GM21526 (cell line): ENCODE data around the gene ESRP2.

Experiments used
- ATAC-seq: cut with Tn5 transposase; IDR thresholded peaks from one replicate; pipeline ENCODE4 v1.9.1; 2021; ENCODE audit warnings: moderate library complexity; ENCODE audit not compliant: unreplicated experiment, low FRiP score

ESRP2 gene

DNA sequence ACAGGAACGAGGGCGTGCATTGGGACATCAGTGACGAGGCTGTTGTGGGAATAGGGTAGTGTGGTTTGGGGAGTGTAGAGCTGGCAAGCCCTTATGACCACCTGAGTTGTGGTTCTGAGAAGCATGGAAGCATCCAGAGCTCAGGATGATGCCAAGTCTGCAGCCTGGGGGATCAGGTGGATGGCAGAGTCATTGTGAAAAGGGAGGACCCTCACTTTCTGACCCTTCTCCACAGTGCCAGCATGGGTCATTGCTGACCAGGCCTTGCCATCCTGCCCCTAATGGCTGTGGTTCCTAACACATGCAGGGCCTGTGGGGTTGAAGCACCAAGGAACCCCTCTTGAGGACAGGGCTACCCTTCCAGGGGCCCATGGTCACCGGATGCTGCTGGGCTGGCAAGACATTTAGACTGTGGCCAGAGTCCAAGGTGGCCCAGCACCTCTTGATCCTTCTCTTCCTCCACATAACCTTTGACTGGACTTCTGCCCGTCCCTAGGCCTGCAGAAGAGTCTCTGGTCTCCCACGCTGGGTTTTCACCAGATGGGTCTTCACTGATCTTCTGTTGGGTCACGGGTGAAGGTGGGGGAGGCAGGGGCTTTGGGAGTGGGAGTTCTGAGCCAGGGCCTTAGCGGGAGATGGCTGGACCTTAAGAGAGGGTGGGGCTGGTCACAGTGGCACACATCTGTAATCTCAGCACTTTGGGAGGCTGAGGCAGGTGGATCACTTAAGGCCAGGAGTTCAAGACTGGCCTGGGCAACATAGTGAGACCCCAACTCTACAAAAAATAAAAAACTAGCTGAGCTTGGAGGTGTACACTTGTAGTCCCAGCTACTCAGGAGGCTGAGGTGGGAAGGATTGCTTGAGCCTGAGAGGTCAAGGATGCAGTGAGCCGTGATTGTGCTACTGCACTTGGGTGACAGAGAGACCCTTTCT lies 7.3 kb upstream of the ESRP2 start:
- no peak for ATAC-seq

DNA sequence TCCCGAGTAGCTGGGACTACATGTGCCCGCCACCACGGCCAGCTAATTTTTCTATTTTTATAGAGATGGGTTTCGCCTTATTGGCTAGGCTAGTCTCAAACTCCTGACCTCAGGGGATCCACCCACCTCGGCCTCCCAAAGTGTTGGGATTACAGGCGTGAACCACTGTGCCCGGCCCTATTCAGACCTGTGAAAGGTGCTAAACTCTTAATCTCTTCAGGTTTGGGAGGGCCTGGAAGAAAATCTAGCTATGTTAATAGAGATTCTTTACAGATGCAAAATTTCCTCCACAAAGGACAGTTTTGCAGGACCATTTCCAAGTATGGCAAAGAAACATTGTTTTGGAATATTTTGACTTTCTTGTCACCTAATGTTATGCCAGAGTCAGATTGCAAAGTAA lies 6.2 kb upstream of the ESRP2 start:
- ATAC-seq, result no peak

DNA sequence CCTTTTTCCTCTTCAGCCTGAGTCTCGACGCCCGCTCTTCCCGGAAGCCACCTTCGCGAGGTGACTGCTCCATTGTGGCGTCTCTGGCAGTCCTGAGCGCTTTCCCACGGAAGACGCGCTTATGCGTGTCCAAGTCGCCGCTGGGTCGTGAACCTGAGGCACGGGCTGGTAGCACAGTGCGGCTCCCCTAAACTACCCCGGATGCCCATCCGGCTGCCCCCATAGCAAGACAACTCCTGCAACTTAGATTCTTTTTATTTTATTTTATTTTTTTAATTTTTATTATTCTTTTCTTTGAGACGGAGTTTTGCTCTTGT lies 2.1 kb upstream of the ESRP2 start:
- no peak for ATAC-seq

DNA sequence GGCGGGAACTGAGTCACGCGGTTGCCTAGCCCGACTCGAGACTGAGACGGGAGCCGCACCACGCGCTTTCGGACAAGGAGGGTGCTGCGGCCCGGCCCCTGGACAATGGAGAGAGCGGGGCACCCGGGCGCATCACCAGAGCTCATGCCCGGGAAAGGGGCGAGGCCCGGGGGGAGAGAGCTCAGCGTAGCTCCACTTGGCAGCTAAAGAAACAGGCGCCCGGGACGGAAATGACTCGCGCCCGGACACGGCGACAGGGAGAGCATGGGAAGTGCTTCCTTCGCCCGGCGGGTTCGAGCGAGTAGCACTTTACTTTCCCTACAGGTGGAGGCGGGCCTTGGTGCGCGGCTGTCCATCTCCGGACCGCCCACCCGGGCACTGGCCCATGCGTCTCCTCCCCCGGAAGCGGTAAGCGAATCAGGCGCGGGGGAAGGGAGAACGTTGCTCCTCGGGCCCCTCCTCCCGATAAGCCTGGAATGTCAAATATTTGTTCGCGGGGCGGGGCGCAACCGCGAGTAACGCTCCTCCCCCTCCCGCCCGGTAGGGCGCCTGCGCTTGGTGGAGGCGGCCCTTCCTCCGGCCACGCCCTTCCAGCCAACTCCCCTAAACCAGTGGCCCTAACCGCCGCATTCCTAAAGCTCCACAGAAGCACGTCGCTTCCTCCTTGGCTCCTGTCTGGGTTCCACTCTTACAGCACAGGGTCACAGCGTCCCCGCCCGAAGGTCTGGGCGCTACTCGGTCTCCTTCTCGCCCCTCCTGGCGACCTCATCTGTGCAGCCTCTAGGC lies 1.5 kb upstream of the ESRP2 start:
- ATAC-seq, result peak; percentile 71

DNA sequence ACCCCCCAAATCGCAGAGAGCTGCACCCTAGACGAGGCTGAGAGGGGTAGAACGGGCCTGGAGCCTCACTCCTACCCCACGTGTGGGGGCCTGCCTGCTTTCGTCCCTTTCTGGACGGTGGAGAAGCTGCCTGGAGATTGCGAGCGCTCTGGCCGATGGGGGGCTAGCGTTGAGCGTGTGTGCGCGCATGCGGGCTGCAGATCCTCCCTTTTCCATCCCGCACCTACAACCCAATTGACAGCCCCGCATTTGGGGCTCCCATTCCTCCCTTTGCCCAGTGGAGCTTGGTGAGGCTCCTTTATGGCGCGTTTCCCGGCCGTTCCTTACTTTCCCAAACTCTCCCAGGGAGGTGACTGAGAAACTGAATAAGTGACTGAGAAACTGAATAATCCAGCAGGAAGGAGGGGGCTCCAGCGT lies 907 bp upstream of the ESRP2 start:
- ATAC-seq, result no peak

DNA sequence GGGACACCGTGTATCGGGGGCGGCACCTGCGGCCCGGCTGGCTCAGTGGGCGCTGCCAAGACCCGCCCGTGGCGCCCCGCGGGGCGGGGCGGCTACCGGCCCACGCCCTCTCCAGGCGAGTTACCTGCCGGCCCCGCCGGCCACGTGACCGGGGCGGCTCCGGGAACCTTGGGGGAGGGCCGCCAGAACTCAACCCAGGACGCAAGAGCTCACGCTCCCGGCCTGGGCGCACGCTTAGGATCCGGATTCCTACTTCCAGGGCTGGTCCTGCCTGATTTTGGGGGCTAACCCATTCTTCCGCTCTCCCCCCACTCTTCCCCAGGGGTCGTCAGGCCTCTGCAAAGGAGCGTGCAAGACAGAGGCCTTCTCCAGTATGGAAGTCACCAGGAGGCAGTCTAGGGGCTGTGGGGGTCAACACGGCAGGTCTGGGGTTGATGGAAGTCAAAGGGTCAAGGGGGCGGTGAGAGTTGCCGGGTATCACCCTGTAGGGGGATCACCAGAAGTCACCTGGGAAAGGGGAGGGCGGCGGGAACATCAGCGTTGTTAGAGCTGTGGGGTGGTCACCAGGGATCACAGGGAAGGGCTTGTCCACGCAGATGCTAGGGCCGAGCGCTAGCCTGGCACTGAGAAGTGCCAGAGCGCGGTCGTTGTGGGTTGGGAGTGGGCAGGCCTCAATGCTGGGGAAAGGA lies 354 bp upstream of the ESRP2 start:
- ATAC-seq, result no peak

DNA sequence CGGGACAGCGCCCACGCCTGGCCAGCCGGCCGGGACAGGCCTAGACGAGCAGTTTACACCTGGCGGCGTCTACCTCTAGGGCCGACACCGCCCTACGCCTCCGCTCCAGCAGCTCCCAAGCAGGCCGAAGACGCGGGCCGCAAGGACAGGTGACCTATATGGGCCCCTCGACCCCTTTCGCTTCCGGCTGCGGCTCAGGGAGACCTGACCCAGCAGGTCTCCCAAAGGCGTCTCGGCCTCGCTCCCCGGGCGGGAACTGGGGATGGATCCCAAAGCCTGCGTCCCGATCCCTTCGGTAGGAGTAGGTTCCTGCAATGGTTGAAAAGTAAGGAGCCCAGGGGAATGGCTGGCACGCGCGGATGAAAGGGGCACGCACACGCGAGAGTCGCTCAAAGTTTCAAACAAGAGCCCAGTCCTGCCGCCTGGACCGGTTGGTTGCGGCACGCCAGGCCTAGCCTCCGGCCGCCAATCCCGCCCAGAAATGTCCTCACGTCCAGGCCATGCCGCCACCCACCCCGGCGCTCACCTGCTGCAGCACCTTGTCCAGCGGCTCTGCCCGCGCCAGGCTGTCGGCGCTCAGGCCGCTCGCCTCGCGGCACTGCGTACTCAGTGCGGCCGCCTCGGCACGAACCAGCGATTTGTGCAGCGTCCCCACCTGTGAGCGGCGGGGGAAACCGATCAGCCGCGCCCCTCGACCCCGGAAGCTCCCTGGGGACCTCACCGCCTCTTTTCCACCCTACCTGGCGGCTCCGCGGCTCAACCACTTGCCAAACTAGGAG lies 630 bp downstream of the ESRP2 start:
- no peak for ATAC-seq

DNA sequence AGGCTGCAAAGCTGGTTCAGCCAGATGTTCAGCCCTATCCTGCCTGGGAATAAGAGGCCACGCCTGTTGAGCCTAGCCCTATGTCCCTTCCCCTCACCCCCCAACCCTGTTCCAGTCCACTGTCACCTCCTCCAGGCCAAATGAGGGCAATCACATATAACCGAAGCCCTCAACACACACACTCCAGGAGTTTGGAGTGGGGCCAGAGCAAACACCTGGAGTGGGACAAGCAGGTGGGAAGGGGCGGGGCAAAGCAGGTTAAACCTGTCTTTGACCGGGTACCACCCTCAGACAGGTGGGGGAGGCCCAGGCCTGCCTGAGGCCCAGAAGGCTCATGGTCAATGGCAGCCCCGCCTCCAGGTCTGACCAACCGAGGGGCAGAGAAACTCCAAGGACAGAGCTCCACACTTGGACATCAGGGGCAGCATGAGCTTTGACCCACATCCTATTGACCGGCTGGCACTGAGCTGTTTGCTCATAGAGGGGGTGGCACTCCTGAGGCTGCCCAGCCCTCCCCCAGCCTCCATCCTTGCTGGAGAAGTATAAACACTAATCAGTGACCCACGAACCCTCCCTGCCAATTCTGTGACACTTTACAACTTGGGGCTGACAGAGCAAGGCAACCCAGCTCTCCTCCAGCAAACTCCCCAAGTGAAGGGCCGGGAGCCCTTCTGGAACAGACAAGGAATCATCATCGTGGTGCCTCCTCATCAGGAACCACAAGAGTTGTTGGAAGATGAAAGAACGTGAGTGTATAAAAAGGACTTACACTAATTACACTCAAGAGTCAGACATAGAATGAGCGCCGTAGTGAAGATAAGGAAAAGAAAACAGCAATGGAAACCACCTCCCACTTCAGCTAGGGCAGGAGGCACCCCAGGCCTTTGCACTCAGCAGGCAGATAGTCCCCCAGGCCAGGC lies 1.5 kb downstream of the ESRP2 start:
- ATAC-seq, result no peak

DNA sequence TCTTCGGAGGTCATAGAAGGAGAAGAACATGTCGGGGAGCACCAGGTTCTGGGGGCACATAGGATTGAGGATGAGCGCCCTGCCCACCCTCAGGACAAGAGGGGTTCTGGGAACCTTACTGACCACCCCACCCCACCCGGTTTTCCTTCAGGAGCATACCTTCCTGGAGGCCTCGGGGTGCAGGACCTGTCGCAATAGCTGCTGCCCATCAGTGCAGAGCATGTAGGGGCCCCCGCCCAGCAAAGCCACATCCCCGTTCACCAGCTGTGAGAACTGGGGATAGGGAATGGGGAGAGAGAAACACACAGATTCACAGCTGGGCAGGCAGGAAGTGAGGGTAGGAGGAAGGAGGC lies 2.1 kb downstream of the ESRP2 start:
- no peak for ATAC-seq

DNA sequence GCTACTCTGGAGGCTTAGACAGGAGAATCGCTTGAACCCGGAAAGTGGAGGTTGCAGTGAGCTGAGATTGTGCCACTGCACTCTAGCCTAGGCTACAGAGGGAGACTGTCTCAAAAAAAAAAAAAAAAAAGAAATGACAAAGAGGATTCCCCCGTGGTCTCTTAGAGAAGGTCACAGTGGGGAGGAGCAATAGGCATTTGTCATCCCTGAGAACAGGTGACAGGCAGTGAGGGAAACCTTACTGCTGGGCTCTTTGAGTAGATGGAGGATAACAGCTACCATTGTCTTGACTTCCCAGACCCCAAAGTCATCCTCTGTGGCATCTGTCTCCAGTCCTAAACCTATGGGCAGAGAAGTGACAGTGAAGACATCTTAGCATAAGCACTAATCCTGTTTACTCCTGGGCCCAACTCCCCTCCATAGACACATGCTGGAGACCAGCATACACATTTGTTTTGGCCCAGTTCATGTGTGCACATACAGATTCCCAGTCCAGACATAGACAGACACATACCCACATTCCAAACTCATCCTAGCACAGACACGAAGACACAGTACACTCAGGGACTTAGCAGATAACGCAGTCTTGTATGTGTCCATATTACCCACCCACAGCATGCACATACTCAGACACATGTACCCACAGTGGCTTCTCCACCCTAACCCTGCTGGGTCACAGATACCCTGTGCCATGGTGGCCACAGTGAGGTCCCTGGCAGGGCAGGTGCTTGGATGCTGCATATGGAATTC lies 2.7 kb downstream of the ESRP2 start:
- no peak for ATAC-seq

DNA sequence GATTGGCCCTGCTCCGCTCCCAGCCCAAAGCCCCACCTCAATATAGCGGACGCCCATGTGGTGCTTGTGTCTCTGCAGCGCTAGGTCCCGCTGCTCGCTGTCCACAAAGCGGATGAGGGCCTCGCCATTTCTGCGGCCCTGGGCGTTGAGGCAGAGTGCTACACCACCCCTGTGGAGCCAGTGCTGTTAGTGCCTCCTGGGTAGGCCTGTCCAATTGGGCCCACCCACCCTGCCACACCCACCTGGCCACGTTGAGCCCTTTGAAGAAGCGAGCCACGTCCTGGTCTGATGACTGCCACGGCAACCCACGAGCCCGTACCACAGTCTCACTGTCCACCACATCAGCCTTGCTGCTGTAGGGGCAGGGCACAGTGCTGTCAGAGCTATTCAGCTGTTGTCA lies 3.6 kb downstream of the ESRP2 start:
- no peak for ATAC-seq

DNA sequence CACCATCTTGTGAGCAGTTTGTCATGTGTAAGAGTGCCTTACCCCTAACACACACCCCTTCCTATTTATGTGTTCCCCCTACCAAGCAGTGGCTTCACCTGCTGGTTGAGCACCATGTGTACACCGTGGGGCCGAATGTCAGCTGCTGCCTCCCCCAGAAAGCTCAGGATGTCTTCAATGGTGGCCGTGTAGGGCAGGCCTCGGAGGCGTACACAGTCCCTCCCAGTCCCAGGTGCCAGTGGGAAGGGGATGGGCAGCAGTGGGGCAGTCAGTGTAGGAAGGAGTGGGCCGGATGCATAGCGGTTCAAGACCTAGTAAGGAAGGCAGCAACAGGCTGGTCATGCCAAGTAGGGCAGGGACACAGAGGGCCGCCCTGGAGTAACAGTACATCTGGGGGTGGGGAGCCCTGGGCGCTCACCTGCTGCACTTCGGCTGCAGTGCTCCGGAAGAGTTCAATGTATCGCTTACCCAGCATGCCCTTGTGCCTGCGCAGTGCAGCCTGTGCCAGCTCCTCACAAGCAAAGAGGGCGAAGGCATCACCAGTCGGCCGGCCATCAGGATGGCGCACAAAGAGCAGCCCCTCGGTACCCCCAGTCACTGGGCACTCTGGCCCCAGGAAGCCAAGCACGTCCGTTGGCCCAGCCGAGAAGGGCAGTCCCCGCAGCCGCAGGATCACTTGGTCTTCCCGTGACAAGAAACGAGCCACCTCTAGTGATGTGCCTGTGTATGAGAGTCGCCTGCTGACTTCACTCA lies 4.4 kb downstream of the ESRP2 start:
- no peak for ATAC-seq

DNA sequence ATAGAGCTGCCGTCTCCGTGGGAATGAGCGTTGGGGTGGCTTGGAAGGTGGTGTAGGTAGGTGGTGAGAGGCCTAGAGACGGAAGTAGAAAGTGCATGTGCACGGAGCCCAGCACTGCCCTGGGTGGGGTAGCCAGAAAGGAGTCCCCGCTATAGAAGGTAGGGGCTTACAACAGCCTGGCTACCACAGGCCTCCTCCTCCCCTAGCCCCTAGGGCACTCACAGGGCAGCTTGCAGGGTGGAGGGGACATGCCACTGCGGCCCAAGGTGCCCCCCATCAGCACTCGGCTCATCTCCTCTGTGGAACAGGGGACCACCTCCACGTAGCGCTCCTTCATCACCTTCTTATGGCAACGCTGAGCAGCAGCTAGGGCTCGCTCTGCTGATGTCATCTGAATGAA lies 5.0 kb downstream of the ESRP2 start:
- no peak for ATAC-seq

DNA sequence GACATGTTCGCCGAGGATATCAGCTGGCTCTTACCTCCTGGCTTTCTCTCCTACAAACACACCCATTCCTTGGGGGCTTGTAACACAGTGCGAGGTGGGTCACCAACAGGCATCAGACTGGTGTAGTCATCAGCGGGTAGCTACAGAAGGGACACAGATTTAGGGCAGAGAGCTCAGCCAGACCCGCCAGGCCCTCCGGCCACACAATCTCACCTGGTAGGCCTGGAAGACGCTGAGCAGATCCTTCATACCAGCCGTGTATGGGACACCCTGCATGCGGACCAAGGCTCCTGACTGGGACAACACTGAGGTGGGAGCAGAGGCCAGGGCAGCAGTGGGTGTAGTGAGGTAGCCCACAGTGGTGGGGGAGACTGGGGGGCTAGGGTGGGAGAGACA lies 5.8 kb downstream of the ESRP2 start:
- no peak for ATAC-seq

DNA sequence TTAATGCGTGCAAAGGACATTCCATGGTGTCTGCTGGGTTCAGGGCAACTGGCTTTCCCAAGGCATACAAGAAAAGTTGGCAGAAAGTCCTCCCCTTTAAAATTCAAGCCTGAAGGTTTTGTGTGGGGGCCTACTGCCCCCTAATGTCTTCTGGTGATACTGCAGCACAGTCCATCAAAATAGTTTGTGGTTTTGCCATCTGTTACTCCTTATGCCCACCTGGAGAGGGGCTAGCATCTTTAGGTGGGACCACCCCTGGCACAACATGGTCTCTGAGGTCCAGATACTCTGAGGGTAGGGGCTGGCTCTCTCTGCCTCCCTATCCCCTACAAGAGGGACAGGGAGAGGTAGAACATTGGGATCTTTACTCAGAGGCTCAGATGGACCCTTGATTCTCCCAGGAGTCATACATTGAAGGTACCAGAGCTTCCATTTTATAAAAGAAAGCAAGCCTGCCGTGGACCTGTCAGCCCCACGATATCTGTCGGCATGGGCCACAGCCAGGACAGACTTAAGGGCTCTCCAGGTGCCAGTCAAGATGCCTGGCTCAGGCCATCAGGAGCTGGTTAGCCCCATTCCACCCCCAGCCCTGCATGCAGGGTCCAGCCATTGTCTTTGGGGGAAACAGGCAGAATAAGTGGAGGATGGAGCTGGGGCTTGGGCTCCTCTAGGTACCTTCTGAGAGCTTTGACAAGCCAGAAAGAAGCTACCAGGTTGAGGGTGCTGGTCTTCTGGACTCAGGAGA lies 6.3 kb downstream of the ESRP2 start:
- ATAC-seq, result no peak

DNA sequence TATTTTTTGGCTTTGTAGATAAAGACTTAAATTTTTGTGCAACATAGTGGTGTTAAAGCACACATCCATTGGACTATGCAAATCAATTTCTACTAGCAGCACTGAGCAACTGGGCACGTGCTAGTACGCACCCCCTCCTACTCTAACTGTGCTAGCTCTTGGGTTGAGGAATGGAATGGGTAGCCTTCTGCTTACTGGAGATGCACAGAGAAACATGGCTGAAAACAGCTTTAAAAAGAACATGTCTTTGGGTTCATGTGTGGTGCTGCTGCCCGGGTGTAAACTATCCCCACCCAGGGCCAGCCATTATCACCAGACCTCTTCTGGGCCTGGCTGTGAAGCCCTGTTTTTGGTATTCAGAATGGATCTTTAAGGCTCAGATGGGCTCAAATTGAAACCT lies 7.3 kb downstream of the ESRP2 start:
- no peak for ATAC-seq

DNA sequence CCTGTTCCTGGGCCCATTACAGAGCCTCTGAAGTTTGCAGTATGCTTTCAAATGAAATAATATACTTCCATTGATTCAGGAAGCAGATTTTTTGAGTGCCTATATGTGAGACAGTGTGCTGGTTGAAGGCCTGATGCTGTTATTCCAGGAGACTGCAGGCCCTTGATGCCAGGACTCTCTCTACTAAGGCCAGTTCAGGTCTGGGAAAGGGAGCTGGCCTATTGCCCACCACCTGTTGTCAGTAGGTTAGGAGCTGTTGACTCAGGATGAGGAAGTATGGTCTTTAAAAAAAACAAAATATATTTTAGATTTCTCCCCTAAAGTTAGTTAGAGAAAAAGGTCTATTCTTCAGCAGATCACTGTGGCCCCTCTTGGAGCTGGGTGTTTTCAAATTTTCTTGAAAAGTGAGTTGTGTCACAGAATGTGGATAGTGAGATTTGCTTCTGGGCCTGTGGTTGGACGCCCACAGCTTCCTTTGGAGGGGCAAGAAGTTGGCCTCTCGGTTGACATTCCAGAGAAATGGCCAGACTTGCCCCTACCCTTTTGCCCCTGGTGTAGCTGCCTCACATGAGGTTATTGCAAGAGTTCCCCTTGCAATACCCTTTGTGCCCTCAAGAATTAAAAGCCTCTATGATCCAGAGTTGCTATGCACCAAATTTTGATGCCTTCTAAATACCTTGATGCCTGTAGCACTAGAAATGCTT lies 7.9 kb downstream of the ESRP2 start:
- no peak for ATAC-seq
